Neural progenitor cell (in vitro differentiated cells): Measurements from ENCODE around the gene HBG1.

ENCODE experiments used
- CTCF ChIP-seq: fragments of 200-600 bp; sonication (generic); IDR thresholded peaks from 2 replicates; pipeline ENCODE4 v1.5.1; 2017; ENCODE audit warnings: antibody characterized with exemption, mild to moderate bottlenecking
- EZH2phosphoT487 ChIP-seq: fragments of 200-600 bp; sonication (generic); IDR thresholded peaks from 2 replicates; pipeline ENCODE4 v1.6.1; 2017; ENCODE audit warnings: antibody characterized with exemption

- TF ChIP-seq CTCF (no peak), EZH2phosphoT487 (no peak)
Observed at GRCh38 chr11:5242933-5243815, 6.5 kb downstream of the HBG1 start.
